GM21447 (cell line): Measurements from ENCODE around the gene CTSF.
"Not testable (repeated sequence)": the region's sequence is repeated elsewhere in the genome, so short reads cannot be mapped to it uniquely, and the experiment has no call there.

Experiments used
- ATAC-seq: cut with Tn5 transposase; IDR thresholded peaks from one replicate; pipeline ENCODE4 v1.9.1; 2021; ENCODE audit not compliant: unreplicated experiment

CTSF gene

GRCh38 chr11:66559866-66560676, 8.3 kb downstream of the CTSF start:
- no peak for ATAC-seq

- no peak for ATAC-seq
Measured at GRCh38 chr11:66559142-66559865, 9.1 kb downstream of the CTSF start.

- ATAC-seq: no peak
Measured at GRCh38 chr11:66557733-66558326, 10.6 kb downstream of the CTSF start.

GRCh38 chr11:66556086-66556485, 12.3 kb downstream of the CTSF start:
- ATAC-seq: no peak

- ATAC-seq: no peak
Measured at GRCh38 chr11:66555416-66555815, 13.0 kb downstream of the CTSF start.

GRCh38 chr11:66554602-66555001, 13.8 kb downstream of the CTSF start:
- ATAC-seq: no peak

GRCh38 chr11:66550887-66551286, 17.5 kb downstream of the CTSF start:
- no peak for ATAC-seq

GRCh38 chr11:66549696-66550095, 18.7 kb downstream of the CTSF start:
- no peak for ATAC-seq

- ATAC-seq: no peak
Measured at GRCh38 chr11:66548774-66549630, 19.4 kb downstream of the CTSF start.

- no peak for ATAC-seq
Measured at GRCh38 chr11:66548041-66548440, 20.4 kb downstream of the CTSF start.

GRCh38 chr11:66547662-66548009, 20.8 kb downstream of the CTSF start:
- no peak for ATAC-seq

GRCh38 chr11:66546966-66547661, 21.3 kb downstream of the CTSF start:
- ATAC-seq: no peak

- no peak for ATAC-seq
Measured at GRCh38 chr11:66546368-66546965, 21.9 kb downstream of the CTSF start, which contains the start of gene ACTN3. Gene ACTN3 (plus strand): TSS chr11:66546903. CDS start chr11:66546938, 35 bp downstream.

- ATAC-seq: peak; percentile 88
Measured at GRCh38 chr11:66545701-66546367, 22.6 kb downstream of the CTSF start, which contains the start of gene ZDHHC24. Gene ZDHHC24 (minus strand): TSS chr11:66546048. CDS start chr11:66546003, 45 bp downstream.

- not testable (repeated sequence) for ATAC-seq
Measured at GRCh38 chr11:66544952-66545351, 23.5 kb downstream of the CTSF start.

GRCh38 chr11:66543263-66544107, 24.9 kb downstream of the CTSF start:
- ATAC-seq: no peak

- no peak for ATAC-seq
Measured at GRCh38 chr11:66542362-66542761, 26.0 kb downstream of the CTSF start.

GRCh38 chr11:66541892-66542291, 26.5 kb downstream of the CTSF start:
- ATAC-seq: no peak
